ENCODE data around the gene NDUFS7.
A peak's percentile ranks its signal among the peaks of the same experiment; 100 is the strongest.

The NDUFS7 gene

DNA sequence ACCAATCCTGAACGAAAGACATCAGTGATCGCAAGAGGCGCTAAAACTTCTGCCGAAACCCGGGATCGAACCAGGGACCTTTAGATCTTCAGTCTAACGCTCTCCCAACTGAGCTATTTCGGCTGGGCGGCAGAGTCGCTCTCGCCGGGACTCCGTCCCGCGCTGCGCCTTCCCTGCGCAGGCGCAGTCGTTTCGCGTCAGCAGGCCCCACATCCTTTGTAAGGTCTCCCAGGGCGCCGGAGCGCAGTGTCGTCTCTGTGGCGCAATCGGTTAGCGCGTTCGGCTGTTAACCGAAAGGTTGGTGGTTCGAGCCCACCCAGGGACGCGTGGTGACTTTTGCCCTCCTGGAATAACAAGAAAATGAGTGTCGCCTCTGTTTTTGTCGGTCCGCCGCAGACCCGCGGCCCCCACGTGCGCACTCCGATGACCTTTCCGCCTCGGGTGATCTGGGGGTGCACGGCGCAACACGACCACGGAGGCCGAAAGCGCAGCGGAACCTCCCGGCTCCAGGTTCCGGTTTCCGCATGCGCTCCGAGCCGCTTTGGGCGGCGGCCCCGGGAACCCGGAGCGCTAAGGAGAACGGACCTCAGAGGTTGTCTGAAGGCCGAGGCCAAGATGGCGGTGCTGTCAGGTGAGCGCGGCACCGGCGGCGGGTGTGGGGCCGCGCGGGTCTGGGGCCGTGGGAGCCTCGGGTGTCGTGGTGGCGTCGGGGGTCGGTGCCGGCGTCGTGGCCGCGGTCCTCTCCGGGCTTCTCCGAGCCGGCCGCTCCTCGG is at the start of gene NDUFS7:
Gene NDUFS7, plus strand, starts transcription at position 596 of the 773 bp plus-strand sequence. Its CDS starts 20 bp downstream, at position 616.
- DNase-seq (ENCODE audit: extremely low read depth, low read depth): peak; percentile 73
- peak within 1 kb of the TSS; percentile 98 for H3K4me3 ChIP-seq (replicated peaks; ENCODE audit: low read depth, low read length)

DNA sequence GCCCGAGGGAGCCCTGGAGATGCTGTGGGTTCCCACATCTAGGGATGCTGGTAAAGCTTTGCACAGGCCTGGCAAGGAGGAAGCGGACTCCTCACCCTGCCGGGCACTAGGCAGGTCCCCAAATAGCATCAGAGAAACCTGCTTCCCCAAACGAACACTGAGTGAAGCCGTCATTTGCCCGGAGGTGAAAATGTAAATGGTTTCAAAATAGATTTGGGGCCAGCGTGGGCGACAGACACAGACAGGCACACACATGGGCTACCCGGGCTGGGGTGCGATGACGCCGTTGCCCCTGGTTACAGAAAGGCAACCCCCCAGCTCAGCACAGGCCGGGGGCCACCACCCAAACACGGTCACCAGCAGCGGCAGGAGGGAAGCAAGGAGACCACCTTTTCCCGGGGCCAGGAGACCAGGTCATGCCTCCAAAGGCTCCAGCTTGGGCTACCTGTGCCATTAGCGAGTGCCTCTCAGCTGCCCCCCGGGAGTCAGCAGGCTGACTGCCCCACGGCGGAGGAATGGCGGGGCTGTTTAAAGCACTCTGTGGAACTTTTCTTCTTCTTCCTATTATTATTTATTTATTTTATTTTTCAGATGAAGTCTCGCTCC is 47.5 kb upstream of the NDUFS7 start:
- TF ChIP-seq, protein P1, sequence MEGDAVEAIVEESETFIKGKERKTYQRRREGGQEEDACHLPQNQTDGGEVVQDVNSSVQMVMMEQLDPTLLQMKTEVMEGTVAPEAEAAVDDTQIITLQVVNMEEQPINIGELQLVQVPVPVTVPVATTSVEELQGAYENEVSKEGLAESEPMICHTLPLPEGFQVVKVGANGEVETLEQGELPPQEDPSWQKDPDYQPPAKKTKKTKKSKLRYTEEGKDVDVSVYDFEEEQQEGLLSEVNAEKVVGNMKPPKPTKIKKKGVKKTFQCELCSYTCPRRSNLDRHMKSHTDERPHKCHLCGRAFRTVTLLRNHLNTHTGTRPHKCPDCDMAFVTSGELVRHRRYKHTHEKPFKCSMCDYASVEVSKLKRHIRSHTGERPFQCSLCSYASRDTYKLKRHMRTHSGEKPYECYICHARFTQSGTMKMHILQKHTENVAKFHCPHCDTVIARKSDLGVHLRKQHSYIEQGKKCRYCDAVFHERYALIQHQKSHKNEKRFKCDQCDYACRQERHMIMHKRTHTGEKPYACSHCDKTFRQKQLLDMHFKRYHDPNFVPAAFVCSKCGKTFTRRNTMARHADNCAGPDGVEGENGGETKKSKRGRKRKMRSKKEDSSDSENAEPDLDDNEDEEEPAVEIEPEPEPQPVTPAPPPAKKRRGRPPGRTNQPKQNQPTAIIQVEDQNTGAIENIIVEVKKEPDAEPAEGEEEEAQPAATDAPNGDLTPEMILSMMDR (IDR thresholded peaks at IDR 0.05; ENCODE audit: low read depth, low read length, missing control alignments): no peak
- no peak for DNase-seq (ENCODE audit: extremely low read depth, low read depth)
- no peak overlapping the region for H3K4me3 ChIP-seq (replicated peaks; ENCODE audit: low read depth, low read length)

More for the DNA sequence above, at the start of gene NDUFS7:
- TF ChIP-seq, protein P1 (IDR thresholded peaks at IDR 0.05; ENCODE audit: low read depth, low read length, missing control alignments): no peak

DNA sequence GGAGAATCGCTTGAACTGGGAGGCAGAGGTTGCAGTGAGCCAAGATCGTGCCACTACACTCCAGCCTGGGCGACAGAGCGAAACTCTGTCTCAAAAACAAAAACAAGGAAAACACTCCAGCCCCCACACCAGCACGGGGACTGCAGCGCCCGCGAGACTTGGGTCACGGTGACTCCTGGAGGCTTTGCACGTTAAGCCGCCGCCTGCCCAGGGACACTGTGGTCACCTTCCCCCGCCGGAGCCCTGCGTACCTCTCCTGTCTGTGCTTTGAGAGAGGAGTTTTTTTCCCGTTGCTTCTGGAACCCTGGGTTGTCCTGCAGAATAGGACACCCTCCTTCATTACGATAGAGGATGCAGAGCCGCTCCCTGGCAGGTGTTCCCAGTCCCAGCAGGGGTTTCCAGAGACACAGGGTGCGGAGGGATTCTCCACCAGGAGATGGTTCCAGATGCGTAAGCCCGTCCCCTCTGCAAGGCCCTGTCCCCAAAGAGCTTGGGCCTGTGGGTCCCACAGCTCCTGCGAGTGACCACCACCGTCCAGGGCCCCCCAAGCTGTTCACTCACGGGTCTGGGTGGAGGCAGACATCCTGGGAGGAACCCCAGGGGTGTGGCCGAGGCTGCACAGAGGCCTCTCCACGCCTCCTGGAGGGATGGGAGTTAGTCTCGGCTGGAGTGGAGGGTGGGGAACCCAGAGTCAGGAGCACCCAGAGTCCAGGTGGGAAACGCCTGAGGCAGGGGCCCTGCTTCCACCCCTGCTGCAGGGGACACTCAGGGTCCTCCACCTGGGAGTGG is 42.8 kb upstream of the NDUFS7 start:
- DNase-seq (ENCODE audit: extremely low read depth, low read depth): no peak
- no peak overlapping the region for H3K4me3 ChIP-seq (replicated peaks; ENCODE audit: low read depth, low read length)
- TF ChIP-seq, protein P1 (IDR thresholded peaks at IDR 0.05; ENCODE audit: low read depth, low read length, missing control alignments): no peak

DNA sequence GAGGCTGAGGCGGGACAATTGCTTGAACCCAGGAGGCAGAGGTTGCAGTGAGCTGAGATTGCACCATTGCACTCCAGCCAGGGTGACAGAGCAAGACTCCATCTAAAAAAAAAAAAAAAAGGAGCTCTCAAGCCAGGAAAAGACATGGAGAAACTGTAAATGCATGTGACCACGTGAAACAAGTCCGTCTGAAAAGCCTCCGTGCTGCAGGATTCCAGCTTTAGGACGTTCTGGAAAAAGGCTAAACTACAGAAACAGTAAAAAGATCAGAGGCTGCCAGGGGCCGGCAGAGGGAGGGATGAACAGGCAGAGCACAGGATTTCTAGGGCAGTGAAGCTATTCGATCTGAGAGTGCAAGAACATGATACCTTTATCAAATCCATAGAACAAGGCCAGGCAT is 40.7 kb upstream of the NDUFS7 start:
- no peak for DNase-seq (ENCODE audit: extremely low read depth, low read depth)
- TF ChIP-seq, protein P1 (IDR thresholded peaks at IDR 0.05; ENCODE audit: low read depth, low read length, missing control alignments): no peak
- H3K4me3 ChIP-seq (replicated peaks; ENCODE audit: low read depth, low read length): no peak overlapping the region

DNA sequence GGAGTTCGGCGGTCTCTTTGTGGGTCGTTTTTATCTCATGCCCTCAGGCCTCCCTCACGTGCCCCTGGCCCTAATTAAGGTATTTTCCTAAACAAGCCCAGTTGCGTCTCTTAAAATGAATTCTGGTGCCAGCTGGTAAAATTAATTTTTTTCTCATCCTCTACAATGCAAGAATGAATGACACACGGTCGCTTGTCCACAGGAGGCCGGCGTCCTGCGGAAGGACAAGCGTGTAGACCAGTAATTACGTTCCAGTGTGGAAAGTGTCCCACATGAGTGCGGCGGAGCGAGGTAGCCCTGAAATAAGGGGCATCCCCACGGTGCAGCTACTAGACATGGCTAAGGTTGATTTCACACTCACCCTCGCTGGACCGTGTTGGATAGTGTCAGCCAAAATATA is 34.5 kb upstream of the NDUFS7 start:
- H3K4me3 ChIP-seq (replicated peaks; ENCODE audit: low read depth, low read length): no peak overlapping the region
- TF ChIP-seq, protein P1 (IDR thresholded peaks at IDR 0.05; ENCODE audit: low read depth, low read length, missing control alignments): no peak
- DNase-seq (ENCODE audit: extremely low read depth, low read depth): no peak

DNA sequence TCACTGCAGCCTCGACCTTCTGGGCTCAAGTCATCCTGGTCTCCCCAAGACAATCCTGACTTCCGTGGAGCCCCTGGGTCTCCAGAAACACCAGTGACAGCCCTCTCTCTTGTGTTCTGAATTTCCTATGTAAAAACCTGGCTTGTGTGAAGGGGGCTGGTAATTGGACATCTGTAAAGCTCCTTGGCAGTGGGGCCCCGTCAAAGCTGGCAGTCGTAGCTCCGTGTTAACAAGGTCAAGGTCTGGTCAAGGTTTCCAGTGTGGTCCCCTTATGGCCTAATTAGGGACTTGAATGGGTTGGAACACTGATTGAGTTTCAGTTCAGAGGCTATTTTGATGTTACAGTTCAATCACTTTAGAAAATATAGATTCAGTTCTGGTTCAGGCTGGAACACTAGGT is 32.8 kb upstream of the NDUFS7 start:
- TF ChIP-seq, protein P1 (IDR thresholded peaks at IDR 0.05; ENCODE audit: low read depth, low read length, missing control alignments): no peak
- DNase-seq (ENCODE audit: extremely low read depth, low read depth): no peak
- no peak overlapping the region for H3K4me3 ChIP-seq (replicated peaks; ENCODE audit: low read depth, low read length)

Measured in HFF-Myc (cell line).